ENCODE measurements around the gene RBM19.

Gene RBM19

DNA sequence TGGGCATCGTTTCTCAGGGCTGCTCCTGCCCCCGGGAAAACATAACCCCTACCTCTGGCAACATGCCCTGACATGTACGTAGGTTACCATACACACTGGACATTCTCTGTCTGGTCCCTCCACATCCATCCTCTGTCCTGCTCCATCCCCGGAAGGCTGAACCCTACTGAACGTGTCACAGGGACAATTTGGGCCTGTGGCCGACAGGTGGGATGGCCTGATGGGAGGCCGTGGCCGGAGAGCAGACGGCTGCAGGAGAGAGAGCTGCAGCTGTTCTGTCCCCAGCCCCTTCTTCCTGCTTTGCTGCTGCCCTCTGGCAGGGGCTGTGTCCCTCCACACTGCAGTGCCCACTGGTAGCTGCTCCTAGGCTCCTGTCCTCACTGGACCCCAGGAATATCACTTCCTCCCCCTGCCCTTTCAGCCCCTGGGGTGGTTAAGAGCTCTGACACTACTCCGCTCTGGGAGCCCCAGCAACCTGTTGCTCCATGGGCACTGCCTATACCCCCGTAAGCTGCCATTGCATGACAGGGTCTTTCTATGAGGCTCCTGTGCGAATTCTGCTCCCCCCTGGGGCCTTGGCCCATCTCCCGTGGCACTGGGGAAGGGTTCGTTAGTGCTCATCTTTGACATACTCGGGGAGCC lies 125.6 kb downstream of the RBM19 start:
- Histone ChIP-seq H3K4me3 (replicated peaks; ENCODE audit: low read depth, low read length) (no peak overlapping the region), H3K36me3 (ENCODE audit: control insufficient read depth, insufficient read depth, low read length) (peaks cover 12% of the 10 kb centered on the region), H3K27me3 (replicated peaks; ENCODE audit: control insufficient read depth, insufficient read depth, low read length) (no peaks in the 10 kb centered on the region)
- TF ChIP-seq CTCF (IDR thresholded peaks at IDR 0.05; ENCODE audit: insufficient read depth, low read length, poor library complexity, severe bottlenecking), result no peak
- no peak for DNase-seq (ENCODE audit: extremely low read depth, insufficient read length)

DNA sequence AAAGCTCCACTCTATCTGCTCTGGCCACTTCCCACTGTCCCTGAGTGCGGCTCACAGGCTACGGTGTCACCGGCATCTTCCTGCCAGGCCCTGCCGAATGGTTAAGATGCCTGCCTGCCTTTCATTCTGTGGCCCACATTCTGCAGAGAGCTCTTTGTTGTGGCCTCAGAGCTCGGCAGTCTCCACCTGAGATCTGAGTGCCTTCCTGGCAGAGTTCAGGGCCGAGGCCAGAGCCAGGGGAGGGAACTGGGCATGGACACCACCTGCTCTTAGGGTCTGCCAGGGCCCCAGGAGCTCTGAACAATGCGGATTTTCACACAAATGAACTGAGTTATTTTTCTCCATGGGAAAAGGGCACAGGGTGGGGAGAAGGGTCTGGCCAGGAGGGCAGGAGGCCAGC lies 127.2 kb downstream of the RBM19 start:
- peaks cover 10% of the 10 kb centered on the region for H3K36me3 ChIP-seq (ENCODE audit: control insufficient read depth, insufficient read depth, low read length)
- DNase-seq (ENCODE audit: extremely low read depth, insufficient read length), result no peak
- H3K27me3 ChIP-seq (replicated peaks; ENCODE audit: control insufficient read depth, insufficient read depth, low read length), result no peaks in the 10 kb centered on the region
- no peak for TF ChIP-seq CTCF (IDR thresholded peaks at IDR 0.05; ENCODE audit: insufficient read depth, low read length, poor library complexity, severe bottlenecking)
- H3K4me3 ChIP-seq (replicated peaks; ENCODE audit: low read depth, low read length), result no peak overlapping the region

DNA sequence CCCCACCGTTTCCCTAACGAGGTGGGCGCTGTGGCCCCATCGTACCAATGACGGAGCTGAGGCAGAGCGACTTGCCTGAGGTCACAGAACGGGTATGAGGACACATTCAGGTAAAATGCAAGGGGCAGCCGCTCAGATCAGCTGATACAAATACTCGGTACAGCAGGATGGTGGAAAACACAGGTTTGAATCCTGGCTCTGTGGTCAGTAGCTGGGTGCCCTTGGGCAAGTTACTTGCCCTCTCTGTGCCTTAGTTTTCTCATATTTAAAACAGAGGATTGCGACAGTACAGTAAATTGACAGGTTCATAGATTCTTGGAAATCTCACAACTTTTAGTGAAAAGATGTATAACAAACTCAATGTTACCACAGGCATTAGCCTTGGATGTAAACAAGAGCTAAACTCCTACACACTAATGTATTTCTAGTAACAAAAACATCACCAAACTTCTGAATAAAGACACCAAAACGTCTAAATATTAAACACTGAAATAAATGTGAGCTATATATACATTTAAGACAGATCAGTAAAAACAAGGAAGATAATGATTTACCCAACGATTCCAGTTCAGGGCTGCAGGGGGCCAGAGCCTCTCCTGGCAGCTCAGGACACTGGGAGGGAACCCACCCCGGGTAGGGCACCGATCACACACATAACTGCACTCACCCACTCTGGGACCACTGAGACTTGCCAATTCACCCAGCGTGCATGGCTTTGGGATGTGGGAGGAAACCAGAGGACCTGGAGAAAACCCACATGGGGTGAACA lies 128.4 kb downstream of the RBM19 start:
- Histone ChIP-seq H3K36me3 (ENCODE audit: control insufficient read depth, insufficient read depth, low read length) (peaks cover 5% of the 10 kb centered on the region), H3K27me3 (replicated peaks; ENCODE audit: control insufficient read depth, insufficient read depth, low read length) (no peaks in the 10 kb centered on the region), H3K4me3 (replicated peaks; ENCODE audit: low read depth, low read length) (no peak overlapping the region)
- TF ChIP-seq CTCF (IDR thresholded peaks at IDR 0.05; ENCODE audit: insufficient read depth, low read length, poor library complexity, severe bottlenecking), result no peak
- DNase-seq (ENCODE audit: extremely low read depth, insufficient read length), result no peak

GRCh38 chr12:113837084-113837483 lies 129.0 kb downstream of the RBM19 start:
- no peak for DNase-seq (ENCODE audit: extremely low read depth, insufficient read length)
- Histone ChIP-seq H3K4me3 (replicated peaks; ENCODE audit: low read depth, low read length) (no peak overlapping the region), H3K36me3 (ENCODE audit: control insufficient read depth, insufficient read depth, low read length) (peaks cover 4% of the 10 kb centered on the region), H3K27me3 (replicated peaks; ENCODE audit: control insufficient read depth, insufficient read depth, low read length) (no peaks in the 10 kb centered on the region)
- no peak for TF ChIP-seq CTCF (IDR thresholded peaks at IDR 0.05; ENCODE audit: insufficient read depth, low read length, poor library complexity, severe bottlenecking)

- DNase-seq (ENCODE audit: extremely low read depth, insufficient read length), result no peak
- no peak for TF ChIP-seq CTCF (IDR thresholded peaks at IDR 0.05; ENCODE audit: insufficient read depth, low read length, poor library complexity, severe bottlenecking)
- H3K27me3 ChIP-seq (replicated peaks; ENCODE audit: control insufficient read depth, insufficient read depth, low read length), result no peaks in the 10 kb centered on the region
- H3K36me3 ChIP-seq (ENCODE audit: control insufficient read depth, insufficient read depth, low read length), result peaks cover 4% of the 10 kb centered on the region
- H3K4me3 ChIP-seq (replicated peaks; ENCODE audit: low read depth, low read length), result no peak overlapping the region
Observed at GRCh38 chr12:113835896-113836295, 130.2 kb downstream of the RBM19 start.

Data from GM06990 (cell line).